ENCODE results near the gene OSER1.

DNA sequence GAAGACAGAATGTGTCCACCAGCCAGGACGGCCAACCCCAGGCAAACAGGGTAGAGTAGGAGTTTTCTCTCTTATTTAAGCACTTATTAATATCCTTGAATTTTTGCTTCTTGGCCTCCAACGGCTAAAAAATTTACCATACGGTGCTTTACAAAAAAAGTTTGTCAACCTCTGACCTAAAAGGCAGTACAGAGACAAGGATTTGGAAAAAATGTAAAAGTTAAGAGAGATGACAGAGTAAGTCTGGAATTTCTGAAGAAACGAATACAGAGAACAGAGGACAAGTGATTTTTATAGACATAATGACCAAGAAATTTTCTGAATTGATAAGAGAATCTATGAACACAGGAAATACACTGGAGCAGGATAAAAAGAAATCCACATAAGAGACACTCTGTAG, 10.2 kb downstream of the OSER1 start:
- TF ChIP-seq CTCF (conservative IDR thresholded peaks at IDR 0.05 in 1 of 2, IDR thresholded peaks at IDR 0.05 in 1 of 2; ENCODE audit: low read depth in 1 of 2, low read length in 2 of 2) (no peak), EZH2 (IDR thresholded peaks at IDR 0.05; ENCODE audit: low read length, missing control alignments) (no peak)
